Uterus (tissue), 2 donors: ENCODE measurements around the gene CDKN1C.

ENCODE experiments used
- POLR2A ChIP-seq, 2 donors: fragments of 450-650 bp; IDR thresholded peaks; one replicate each; pipeline ENCODE4 v1.6.1; 2016; ENCODE audit warnings: antibody characterized with exemption in 2 of 2, mild to moderate bottlenecking in 1 of 2, moderate library complexity in 1 of 2
- TF ChIP-seq, protein P1 (sequence below), 4 experiments: fragments of 200-600 bp in 2 of 4; fragments of 450-650 bp in 2 of 4; sonication (generic) in 2 of 4; IDR thresholded peaks; one replicate each; pipeline ENCODE4 v1.5.1; 2016 to 2019; ENCODE audit warnings: antibody characterized with exemption in 4 of 4, mild to moderate bottlenecking in 2 of 4, moderate library complexity in 1 of 4

DNA sequence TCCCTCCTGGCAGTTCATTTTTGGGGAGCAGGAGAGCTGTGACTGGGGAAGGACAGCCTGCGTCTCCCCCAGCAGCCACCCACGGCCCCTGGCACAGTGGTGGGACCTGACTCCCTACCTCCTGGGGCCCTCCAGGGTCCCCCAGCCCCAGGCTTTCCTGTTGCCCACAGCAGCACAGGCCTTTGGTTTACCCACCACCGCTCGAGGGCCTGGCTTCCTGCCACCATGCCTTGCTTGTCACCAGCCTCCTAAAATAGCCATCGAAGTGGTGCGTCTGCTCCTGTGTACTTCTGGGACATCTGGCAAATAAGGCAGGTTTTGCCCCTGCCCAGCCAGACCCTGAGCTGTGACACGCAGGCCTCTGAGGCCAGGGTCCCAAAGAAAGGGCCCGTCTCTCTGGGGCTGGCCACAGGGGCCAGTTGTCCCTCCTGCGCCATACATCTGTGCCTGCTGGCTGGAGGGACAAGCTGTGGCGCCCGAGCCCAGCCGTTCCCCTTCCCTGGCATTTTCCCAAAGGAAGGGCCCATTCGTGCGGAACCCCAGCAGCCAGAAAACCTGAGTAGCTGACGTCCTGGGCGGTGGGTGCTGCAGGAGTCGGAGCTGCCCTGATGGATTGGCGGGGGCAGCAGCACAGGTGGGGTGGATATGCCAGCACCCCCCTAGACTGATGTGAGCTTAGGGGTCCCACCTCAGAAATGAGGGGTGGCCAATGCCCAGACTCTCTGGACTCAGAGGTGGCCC, 29.1 kb upstream of the CDKN1C start:
- TF ChIP-seq, protein P1, sequence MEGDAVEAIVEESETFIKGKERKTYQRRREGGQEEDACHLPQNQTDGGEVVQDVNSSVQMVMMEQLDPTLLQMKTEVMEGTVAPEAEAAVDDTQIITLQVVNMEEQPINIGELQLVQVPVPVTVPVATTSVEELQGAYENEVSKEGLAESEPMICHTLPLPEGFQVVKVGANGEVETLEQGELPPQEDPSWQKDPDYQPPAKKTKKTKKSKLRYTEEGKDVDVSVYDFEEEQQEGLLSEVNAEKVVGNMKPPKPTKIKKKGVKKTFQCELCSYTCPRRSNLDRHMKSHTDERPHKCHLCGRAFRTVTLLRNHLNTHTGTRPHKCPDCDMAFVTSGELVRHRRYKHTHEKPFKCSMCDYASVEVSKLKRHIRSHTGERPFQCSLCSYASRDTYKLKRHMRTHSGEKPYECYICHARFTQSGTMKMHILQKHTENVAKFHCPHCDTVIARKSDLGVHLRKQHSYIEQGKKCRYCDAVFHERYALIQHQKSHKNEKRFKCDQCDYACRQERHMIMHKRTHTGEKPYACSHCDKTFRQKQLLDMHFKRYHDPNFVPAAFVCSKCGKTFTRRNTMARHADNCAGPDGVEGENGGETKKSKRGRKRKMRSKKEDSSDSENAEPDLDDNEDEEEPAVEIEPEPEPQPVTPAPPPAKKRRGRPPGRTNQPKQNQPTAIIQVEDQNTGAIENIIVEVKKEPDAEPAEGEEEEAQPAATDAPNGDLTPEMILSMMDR (IDR thresholded peaks at IDR 0.05), result no peak
- TF ChIP-seq POLR2A (IDR thresholded peaks at IDR 0.05), result no peak
